GM21528 (cell line): ENCODE data around the gene TSC1.
A peak's percentile ranks its signal among the peaks of the same experiment; 100 is the strongest.
"Not testable (repeated sequence)": the region's sequence is repeated elsewhere in the genome, so short reads cannot be mapped to it uniquely, and the experiment has no call there.

ENCODE experiments used
- ATAC-seq: cut with Tn5 transposase; IDR thresholded peaks from one replicate; pipeline ENCODE4 v1.9.1; 2021; ENCODE audit warnings: mild to moderate bottlenecking, moderate library complexity; ENCODE audit not compliant: unreplicated experiment, low FRiP score

The TSC1 gene

GRCh38 chr9:132978112-132978450, 33.7 kb upstream of the TSC1 start:
- ATAC-seq: no peak

- ATAC-seq: no peak
Measured at GRCh38 chr9:132976571-132976970, 32.2 kb upstream of the TSC1 start.

GRCh38 chr9:132975961-132976360, 31.5 kb upstream of the TSC1 start:
- no peak for ATAC-seq

- ATAC-seq: no peak
Measured at GRCh38 chr9:132973713-132974112, 29.3 kb upstream of the TSC1 start.

GRCh38 chr9:132973166-132973565, 28.8 kb upstream of the TSC1 start:
- ATAC-seq: no peak

- ATAC-seq: no peak
Measured at GRCh38 chr9:132970324-132971062, 26.1 kb upstream of the TSC1 start.

GRCh38 chr9:132969783-132970182, 25.4 kb upstream of the TSC1 start:
- ATAC-seq: no peak

- ATAC-seq: not testable (repeated sequence)
Measured at GRCh38 chr9:132967908-132968307, 23.5 kb upstream of the TSC1 start.

- ATAC-seq: no peak
Measured at GRCh38 chr9:132965478-132965877, 21.1 kb upstream of the TSC1 start.

- ATAC-seq: no peak
Measured at GRCh38 chr9:132961002-132961401, 16.6 kb upstream of the TSC1 start.

GRCh38 chr9:132957805-132958204, 13.4 kb upstream of the TSC1 start:
- ATAC-seq: no peak

- ATAC-seq: no peak
Measured at GRCh38 chr9:132955768-132956167, 11.4 kb upstream of the TSC1 start.

- ATAC-seq: no peak
Measured at GRCh38 chr9:132955123-132955522, 10.7 kb upstream of the TSC1 start.

- no peak for ATAC-seq
Measured at GRCh38 chr9:132949709-132950108, 5.3 kb upstream of the TSC1 start.

GRCh38 chr9:132948482-132949050, 4.2 kb upstream of the TSC1 start:
- ATAC-seq: no peak

GRCh38 chr9:132947756-132948155, 3.3 kb upstream of the TSC1 start:
- ATAC-seq: no peak

GRCh38 chr9:132946631-132947295, 2.3 kb upstream of the TSC1 start:
- no peak for ATAC-seq

- ATAC-seq: no peak
Measured at GRCh38 chr9:132946211-132946610, 1.8 kb upstream of the TSC1 start.

- no peak for ATAC-seq
Measured at GRCh38 chr9:132945186-132946130, 1.0 kb upstream of the TSC1 start.

GRCh38 chr9:132943651-132944293, 644 bp downstream of the TSC1 start:
- peak; percentile 18 for ATAC-seq
